ENCODE results near the gene GINS3.

The GINS3 gene

DNA sequence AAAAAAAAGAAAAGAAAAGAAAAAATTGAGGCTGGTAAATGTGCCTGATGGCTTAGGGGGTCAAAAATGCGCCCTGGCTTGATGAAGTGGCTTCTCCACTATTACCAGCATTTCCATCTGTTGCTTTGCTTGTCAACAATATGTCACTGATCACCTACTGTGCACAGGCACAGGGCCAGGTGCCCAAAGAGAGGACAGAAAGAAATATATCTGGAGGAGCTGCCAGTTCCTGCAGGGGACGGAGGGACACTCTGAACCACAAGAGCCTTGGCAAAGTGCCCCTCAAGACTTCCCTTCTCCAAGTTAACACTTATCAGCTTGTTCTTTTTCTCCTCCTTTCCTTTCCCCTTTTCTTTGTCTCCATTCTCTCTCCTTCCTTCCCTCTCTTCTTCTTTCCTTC lies 34.7 kb downstream of the GINS3 start:
- DNase-seq = peak; percentile 28

DNA sequence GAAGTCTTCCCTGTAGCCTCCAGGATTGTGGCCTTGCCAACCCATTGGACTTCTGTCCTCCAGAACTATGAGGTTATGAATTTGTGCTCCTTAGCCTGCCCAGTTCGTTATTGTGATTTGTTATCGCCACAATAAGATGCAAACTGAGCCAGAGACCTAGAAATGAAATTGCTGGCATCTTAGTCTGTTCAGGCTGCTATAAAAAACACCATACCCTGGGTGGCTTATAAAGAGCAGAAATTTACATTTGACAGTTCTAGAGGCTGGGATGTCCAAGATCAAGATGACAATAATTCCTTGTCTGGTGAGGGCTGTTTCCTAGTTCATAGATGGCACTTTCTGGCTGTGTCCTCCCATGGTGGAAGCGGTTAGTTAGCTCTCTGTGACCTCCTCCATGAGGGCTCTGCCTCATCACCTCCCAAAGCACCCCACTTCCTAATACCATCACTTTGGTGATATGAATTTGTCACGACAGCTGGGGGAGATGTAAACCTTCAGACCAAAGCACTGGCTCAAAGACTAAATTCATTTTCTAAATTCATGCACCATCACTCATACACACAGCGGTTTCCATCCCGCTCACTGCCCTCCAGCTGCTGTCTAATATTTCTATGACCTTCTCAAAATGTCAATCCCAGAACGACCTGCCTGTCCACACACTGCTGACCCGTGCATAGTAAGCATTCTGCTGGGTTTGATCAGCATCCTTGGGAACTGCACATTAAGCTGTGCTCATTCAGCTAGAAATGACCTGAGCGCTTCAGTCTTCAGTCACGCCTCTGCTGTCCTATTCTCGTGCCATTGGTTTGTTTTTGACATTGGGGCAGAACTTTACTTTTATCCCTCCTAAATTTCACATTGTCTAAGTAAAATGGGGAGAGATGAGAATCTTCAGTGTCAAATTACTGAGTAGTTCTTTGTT lies 36.6 kb downstream of the GINS3 start:
- DNase-seq = no peak

- DNase-seq = no peak
Measured at GRCh38 chr16:58430718-58431117, 38.4 kb downstream of the GINS3 start.

DNA sequence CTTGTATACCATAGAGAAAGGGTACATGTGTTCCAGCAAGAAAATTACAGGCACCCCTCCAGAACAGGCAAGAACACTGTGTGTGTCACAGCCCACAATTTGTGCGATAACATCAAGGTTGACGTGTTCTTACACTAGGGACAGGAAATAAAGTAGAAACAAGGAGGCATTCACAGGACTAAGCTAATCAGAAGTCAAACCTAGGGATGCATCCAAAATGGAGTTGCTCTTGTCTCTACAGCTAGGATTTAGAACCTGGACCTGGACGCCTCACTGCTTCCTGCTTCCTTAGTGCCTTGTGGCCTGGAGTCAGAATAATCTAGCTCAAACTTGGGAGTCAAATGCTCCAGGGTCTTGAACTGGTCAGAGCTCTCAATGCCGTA lies 41.3 kb downstream of the GINS3 start:
- DNase-seq = no peak

DNA sequence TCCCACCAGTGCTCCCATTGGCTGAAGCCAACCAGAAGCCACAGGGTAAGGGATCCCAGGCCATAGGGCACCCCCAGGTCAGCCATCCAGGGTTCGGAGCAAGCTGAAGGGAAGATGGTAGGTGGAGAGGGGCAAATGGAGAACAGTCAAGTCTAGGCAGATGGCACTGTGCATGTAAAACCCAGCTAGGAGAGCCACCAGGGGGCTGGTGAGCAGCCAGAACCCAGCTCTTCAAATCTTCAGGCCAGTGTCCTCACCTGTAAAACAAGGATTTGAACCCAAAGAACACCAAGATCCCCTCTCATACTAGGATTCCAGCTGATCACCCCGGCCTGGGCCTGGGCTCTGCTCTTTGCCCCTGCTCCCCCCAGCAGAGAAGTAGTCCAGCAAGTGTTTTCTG lies 43.5 kb downstream of the GINS3 start:
- DNase-seq = no peak

GRCh38 chr16:58440131-58440530 lies 47.9 kb downstream of the GINS3 start:
- DNase-seq = no peak

GRCh38 chr16:58442547-58442946 lies 50.3 kb downstream of the GINS3 start:
- DNase-seq = no peak

GRCh38 chr16:58443783-58444182 lies 51.5 kb downstream of the GINS3 start:
- DNase-seq = no peak

DNA sequence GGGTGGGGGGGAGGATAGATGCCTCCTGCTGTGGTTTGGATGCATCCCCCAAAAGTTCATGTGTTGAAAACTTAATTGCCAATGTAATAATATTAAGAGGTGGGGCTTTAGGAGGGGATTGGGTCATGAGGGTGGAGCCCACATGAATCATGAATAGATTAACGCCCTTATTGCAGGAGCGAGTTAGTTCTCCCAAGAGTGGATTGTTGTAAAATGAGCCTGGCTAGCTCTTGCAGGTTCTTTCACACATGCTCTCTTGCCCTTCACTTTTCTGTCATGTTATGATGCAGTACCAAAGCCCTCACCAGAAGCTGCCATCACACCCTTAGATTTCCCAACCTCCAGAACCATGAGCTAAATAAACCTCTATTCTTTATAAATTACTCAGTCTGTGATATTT lies 52.0 kb downstream of the GINS3 start:
- DNase-seq = no peak

DNA sequence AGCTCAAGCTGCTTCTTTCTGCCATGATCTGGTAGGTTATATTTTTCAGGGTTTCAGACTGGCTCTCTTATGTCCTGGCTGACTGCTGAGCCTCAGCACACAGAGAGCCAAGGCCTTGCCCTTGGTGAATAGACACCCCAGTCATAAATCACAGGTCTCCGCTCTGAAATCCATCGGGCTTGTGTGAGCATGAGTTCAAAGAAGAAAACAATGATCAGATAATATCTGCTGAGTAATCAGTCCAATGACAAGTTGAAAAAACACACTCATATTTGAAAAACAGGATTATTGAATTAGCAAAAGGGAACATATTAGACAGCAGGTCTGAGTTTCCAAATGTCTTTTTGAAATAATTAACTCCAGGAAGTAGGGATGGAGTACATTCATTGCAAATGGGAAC lies 56.6 kb downstream of the GINS3 start:
- no peak for DNase-seq

- DNase-seq = no peak
Measured at GRCh38 chr16:58449306-58449705, 57.0 kb downstream of the GINS3 start.

- DNase-seq = no peak
Measured at GRCh38 chr16:58449768-58450167, 57.5 kb downstream of the GINS3 start.

DNA sequence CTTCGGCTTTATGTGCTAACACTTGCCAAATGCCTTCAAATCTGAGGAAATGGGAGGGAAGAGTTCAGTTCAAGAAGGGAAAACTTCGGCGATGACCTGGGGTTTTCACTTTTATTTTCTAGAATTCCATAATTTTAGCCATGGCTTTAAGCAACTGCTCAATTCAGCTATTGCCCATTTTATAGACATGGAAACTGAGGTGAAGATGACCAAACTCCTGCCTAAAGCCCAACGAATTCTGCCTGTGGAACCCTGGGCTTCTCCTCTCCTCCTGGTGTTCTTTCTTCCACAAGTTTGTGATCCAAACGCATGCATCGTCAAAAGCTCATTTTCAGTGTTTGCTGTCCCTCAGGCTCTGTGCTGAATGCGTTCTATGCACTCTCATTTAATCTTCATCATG lies 58.3 kb downstream of the GINS3 start:
- DNase-seq = no peak

DNA sequence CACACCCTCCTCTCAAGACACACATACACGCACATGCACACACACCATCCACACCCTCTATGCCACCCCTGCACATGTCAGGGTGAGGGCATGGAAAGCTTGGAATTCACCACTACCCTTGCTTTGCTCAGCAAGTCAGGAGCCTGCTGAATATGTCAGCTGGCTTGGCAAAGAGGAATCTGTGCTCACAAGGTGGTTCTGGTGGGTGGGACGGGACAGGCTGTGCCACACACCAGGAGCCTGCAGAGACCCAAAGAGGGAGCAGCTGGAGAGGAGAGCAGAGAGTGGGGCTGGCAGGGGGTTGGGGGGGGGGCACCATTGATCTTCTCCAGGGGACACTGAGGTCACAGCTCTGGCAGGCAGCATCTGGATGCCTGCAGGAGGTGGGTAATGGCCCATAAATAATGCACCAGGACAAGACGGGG lies 59.0 kb downstream of the GINS3 start:
- no peak for DNase-seq

DNA sequence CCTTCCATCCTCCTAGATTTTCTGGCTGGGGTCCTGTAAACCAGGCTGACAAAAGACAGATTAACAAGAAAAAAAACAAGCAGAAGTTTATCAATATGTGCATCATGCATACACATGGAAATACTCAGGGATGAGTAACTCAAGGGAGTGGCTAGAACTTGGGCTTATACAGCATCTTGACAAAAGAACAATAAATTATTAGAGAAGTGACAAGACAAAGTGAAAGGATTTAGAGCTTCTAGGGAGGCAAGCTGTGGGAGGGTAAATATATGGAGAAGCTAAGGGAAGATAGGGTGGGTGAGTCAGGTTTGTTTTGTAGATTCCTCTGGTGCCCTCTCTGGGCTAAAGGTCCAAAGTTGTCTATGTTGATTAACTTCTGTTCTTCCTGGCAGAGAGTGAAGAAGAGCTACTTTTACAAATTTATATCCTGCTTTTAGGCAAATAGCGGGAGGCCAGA lies 59.7 kb downstream of the GINS3 start:
- no peak for DNase-seq

- no peak for DNase-seq
Measured at GRCh38 chr16:58452640-58453039, 60.4 kb downstream of the GINS3 start.

DNA sequence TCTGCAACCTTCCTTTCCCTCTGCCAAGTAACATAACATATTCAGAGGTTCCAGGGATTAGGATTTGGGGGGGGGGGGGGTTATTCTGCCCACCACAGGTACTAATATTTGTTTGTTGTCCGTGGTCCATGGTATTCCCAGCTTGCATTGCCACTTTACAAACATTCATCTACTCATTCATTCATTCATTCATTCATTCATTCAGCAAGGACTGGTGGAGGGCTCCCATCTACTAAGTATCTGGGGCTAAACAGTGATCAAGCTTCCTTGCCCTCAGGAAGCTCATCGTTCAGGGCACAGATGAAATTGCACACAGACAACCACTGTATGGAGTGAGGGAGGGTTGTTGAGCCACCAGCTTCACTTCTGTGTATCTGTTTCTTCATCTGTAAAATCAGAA lies 61.9 kb downstream of the GINS3 start:
- DNase-seq = no peak

DNA sequence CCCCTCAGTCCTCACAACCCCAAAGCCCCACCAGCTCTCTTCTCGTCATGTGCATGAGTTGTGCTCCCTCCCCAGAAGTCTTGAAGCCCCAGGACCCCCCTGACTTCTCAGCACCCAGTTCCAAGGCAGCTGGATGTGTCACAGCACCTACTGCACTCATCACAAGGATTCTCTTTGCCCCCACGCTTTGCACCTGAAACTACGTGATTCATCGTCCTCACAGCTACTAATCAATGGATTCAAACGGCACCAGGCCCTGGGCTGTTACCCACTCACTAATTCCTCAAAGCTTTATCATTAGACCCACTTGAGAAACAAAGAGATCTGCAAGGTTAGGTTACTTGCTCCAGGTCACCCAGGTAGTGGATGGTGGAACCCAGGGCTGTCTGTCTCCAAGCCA lies 62.6 kb downstream of the GINS3 start:
- no peak for DNase-seq
